DND-41 (cell line): ENCODE results near the gene GMFB.

ENCODE experiments used
- ATAC-seq: fragments of 200-7000 bp; cut with Tn5 transposase; 3 replicates; pipeline ENCODE4 v1.9.1; 2021; ENCODE audit warnings: low read depth; ENCODE audit not compliant: insufficient read depth
- DNase-seq: peaks from one replicate; pipeline ENCODE4 v3.0.0-alpha.2; 2020
- H2AFZ ChIP-seq: 2 replicates; pipeline ENCODE4 v1.6.0; 2012; ENCODE audit warnings: low read depth, low read length
- H3K27ac ChIP-seq: 2 replicates; pipeline ENCODE4 v1.5.1; 2012; ENCODE audit warnings: low read length, inconsistent platforms
- H3K27me3 ChIP-seq: fragments of 200-600 bp; sonication (generic); 2 replicates; pipeline ENCODE4 v1.6.0; 2012; ENCODE audit warnings: low read length, mild to moderate bottlenecking, inconsistent platforms; ENCODE audit not compliant: insufficient read depth, poor library complexity
- H3K36me3 ChIP-seq: 2 replicates; pipeline ENCODE4 v1.5.1; 2012; ENCODE audit warnings: low read length, inconsistent platforms; ENCODE audit not compliant: insufficient read depth
- H3K4me1 ChIP-seq: 2 replicates; pipeline ENCODE4 v1.5.1; 2012; ENCODE audit warnings: mild to moderate bottlenecking, low read length; ENCODE audit not compliant: insufficient read depth
- H3K4me2 ChIP-seq: 2 replicates; pipeline ENCODE4 v1.6.0; 2012; ENCODE audit warnings: mild to moderate bottlenecking, moderate library complexity, low read length, inconsistent platforms; ENCODE audit not compliant: insufficient read depth
- H3K4me3 ChIP-seq, 2 experiments: fragments of 200-600 bp in 1 of 2; shearing (Covaris generic) in 1 of 2; 2 replicates each; pipeline ENCODE4 v1.5.1; 2012 to 2016; ENCODE audit warnings: inconsistent platforms in 2 of 2, low read length in 2 of 2, mild to moderate bottlenecking in 2 of 2, low read depth in 1 of 2, moderate library complexity in 1 of 2
- H3K79me2 ChIP-seq: 2 replicates; pipeline ENCODE4 v1.6.0; 2012; ENCODE audit warnings: low read length, inconsistent platforms; ENCODE audit not compliant: insufficient read depth
- H3K9ac ChIP-seq: 2 replicates; pipeline ENCODE4 v1.6.0; 2012; ENCODE audit warnings: low read depth, mild to moderate bottlenecking, inconsistent platforms, low read length, moderate library complexity
- H3K9me3 ChIP-seq: 2 replicates; pipeline ENCODE4 v1.5.1; 2012; ENCODE audit warnings: low read length, moderate library complexity, mild to moderate bottlenecking, inconsistent platforms; ENCODE audit not compliant: insufficient read depth, severe bottlenecking
- H4K20me1 ChIP-seq: 2 replicates; pipeline ENCODE4 v1.6.0; 2012; ENCODE audit warnings: low read length; ENCODE audit not compliant: insufficient read depth
- CTCF ChIP-seq: IDR thresholded peaks from 2 replicates; pipeline ENCODE4 v1.5.1; 2012; ENCODE audit warnings: borderline replicate concordance, low read length, moderate library complexity, mild to moderate bottlenecking; ENCODE audit not compliant: poor library complexity, severe bottlenecking; ENCODE audit errors: extremely low read depth
- EZH2 ChIP-seq: IDR thresholded peaks from 3 replicates; pipeline ENCODE4 v1.6.1; 2012; ENCODE audit warnings: borderline replicate concordance, low read depth, mild to moderate bottlenecking, moderate library complexity, low read length, inconsistent platforms; ENCODE audit not compliant: severe bottlenecking

Gene GMFB

GRCh38 chr14:54474232-54474793, 14.5 kb downstream of the GMFB start:
- Histone ChIP-seq H3K4me3 (no peak overlapping the region), H3K27ac (no peak overlapping the region), H3K9me3 (no peaks in the 10 kb centered on the region), H3K27me3 (no peaks in the 10 kb centered on the region), H2AFZ (no peak overlapping the region), H3K4me1 (no peaks in the 10 kb centered on the region), H3K4me2 (no peak overlapping the region), H3K9ac (no peak overlapping the region), H3K36me3 (peaks cover 37% of the 10 kb centered on the region), H4K20me1 (no peaks in the 10 kb centered on the region), H3K79me2 (no peaks in the 10 kb centered on the region)
- DNase-seq (no peak), ATAC-seq (no peak)
- TF ChIP-seq EZH2 (no peak), CTCF (no peak)

GRCh38 chr14:54472315-54472714, 16.5 kb downstream of the GMFB start:
- H3K9ac ChIP-seq, result no peak overlapping the region
- DNase-seq (no peak), ATAC-seq (no peak)
- H2AFZ ChIP-seq, result no peak overlapping the region
- no peaks in the 10 kb centered on the region for H4K20me1 ChIP-seq
- H3K4me3 ChIP-seq, result no peak overlapping the region
- H3K27me3 ChIP-seq, result no peaks in the 10 kb centered on the region
- H3K4me2 ChIP-seq, result no peak overlapping the region
- no peak overlapping the region for H3K27ac ChIP-seq
- H3K4me1 ChIP-seq, result no peaks in the 10 kb centered on the region
- H3K9me3 ChIP-seq, result no peaks in the 10 kb centered on the region
- H3K79me2 ChIP-seq, result no peaks in the 10 kb centered on the region
- H3K36me3 ChIP-seq, result peaks cover 21% of the 10 kb centered on the region; the same call in 1 of the 2 replicates
- no peak for TF ChIP-seq EZH2
- no peak for TF ChIP-seq CTCF

GRCh38 chr14:54471641-54472040, 17.1 kb downstream of the GMFB start:
- Histone ChIP-seq H3K9ac (no peak overlapping the region), H3K36me3 (peaks cover 21% of the 10 kb centered on the region; the same call in 1 of the 2 replicates), H3K4me2 (no peak overlapping the region), H3K4me3 (no peak overlapping the region), H3K27ac (no peak overlapping the region), H3K79me2 (no peaks in the 10 kb centered on the region), H3K4me1 (no peaks in the 10 kb centered on the region), H2AFZ (no peak overlapping the region), H3K27me3 (no peaks in the 10 kb centered on the region), H4K20me1 (no peaks in the 10 kb centered on the region), H3K9me3 (no peaks in the 10 kb centered on the region)
- ATAC-seq, result no peak
- TF ChIP-seq EZH2, result no peak
- TF ChIP-seq CTCF, result no peak
- no peak for DNase-seq
